Suppressor macrophage treated with lipopolysaccharide for 4 hours (primary cell): ENCODE measurements around the gene TMEM238L.
"Not testable (repeated sequence)": the region's sequence is repeated elsewhere in the genome, so short reads cannot be mapped to it uniquely, and the experiment has no call there.

Source experiments
- DNase-seq: peaks from one replicate; pipeline ENCODE4 v3.0.0-alpha.2; 2020

The TMEM238L gene, protein sequence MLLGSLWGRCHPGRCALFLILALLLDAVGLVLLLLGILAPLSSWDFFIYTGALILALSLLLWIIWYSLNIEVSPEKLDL

DNA sequence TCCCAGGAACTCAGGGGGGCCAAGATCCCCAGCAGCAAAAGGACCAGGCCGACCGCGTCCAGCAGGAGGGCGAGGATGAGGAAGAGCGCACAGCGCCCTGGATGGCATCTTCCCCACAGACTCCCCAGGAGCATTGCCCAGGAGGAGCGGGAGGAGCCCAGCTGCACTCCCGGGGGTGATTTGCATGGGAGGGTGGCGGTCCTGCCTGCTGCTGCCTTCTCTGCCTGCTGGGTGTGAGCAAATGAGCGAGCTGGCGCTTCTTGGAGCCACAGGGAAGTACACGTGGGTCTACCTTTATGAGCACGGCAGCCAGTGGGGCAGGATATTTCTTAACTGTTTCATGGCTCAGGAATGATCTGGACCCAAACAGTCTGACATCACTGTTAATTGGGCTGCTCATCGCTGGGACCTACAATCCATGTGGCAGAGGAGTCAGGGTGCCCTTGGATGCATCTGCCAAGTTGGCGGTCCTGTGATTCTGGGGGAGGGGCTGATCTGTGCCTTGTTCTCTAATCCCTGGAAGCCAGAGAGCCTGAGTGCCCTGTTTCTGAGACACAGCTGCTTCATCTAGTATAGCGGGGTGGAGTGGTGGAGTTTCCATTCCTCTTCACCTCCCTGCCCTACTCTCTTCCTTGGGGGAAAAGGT, at the start of gene TMEM238L:
Gene TMEM238L (minus strand): TSS at position 270 of the 646 bp plus-strand sequence. CDS start 136 bp downstream, at position 134.
- DNase-seq = no peak

DNA sequence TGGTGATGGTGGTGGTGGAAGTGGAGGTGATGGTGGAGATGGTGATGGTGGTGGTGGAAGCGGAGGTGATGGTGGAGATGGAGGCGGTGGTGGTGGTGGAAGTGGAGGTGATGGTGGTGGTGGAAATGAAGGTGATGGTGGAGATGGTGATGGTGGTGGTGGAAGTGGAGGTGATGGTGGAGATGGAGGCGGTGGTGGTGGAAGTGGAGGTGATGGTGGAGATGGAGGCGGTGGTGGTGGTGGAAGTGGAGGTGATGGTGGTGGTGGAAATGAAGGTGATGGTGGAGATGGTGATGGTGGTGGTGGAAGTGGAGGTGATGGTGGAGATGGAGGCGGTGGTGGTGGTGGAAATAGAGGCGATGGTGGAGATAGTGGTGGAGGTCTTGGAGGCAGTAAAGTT, 42.7 kb upstream of the TMEM238L start:
- DNase-seq = not testable (repeated sequence)

GRCh38 chr17:10845388-10845751, 41.5 kb upstream of the TMEM238L start:
- no peak for DNase-seq

DNA sequence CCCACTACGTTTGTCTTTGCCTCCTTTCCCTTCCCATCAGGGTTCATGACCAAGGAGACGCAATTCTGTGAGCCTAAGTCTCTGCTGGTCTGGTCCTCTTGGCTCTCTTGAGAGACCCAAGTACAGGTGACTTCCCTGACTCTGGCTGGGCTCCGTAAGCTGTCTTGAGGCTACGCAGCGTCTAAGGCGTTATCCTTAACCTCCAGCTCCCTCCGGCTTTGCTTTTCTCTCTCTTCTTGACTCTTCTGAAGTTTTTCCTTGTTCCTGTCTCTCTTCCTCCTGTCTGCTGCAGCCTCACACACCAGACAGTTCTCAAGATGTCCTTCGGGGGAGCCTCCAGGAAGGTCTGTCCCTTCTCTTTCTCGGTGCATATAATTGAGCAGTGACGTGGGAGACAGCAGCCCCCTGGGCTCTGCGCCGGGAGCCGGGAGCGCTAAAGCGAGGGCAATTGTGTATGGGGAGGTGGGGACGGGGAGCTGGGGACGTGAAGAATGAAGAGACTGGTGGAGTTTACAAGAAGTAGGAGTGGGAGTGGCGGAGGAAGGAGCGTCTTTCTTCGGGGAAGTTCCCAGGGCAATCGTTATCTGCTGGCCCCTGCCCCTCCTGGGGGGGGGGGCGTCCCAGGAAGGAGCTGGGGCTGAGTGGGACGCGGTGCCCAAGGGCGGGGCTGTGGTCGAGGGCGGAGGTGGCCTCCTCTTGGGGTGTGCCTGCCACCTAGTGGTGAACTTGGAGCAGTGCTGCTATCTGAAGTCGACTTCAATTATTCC, 40.9 kb upstream of the TMEM238L start:
- DNase-seq = peak; percentile 80

- DNase-seq = peak; percentile 2
Observed at GRCh38 chr17:10843811-10844210, 39.9 kb upstream of the TMEM238L start.

DNA sequence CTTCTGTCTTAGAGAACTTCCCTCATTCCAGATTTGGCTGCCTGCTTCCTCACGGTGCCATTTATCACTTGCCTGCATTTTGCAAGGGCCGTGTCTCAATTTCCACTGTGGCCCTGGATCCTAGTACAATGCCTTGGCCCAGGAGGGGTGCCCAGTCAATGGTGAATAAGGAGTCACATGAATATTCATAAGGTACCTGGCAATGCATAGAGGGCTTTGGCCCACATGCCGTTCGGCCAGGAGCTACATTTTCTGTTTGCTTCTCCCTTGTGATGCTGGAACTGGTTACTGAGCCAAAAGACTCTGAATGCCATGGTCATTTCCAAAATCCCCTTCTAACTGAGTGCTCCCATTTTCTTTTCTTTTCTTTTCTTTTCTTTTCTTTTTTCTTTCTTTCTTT, 38.8 kb upstream of the TMEM238L start:
- DNase-seq = no peak

GRCh38 chr17:10838682-10839081, 34.8 kb upstream of the TMEM238L start:
- DNase-seq = no peak

GRCh38 chr17:10837921-10838320, 34.0 kb upstream of the TMEM238L start, which contains the start of gene PIRT:
TSS of gene PIRT (minus strand) at chr17:10838087. CDS start at chr17:10825645, 12,442 bp downstream.
- DNase-seq = no peak

GRCh38 chr17:10836966-10837590, 33.2 kb upstream of the TMEM238L start:
- no peak for DNase-seq

DNA sequence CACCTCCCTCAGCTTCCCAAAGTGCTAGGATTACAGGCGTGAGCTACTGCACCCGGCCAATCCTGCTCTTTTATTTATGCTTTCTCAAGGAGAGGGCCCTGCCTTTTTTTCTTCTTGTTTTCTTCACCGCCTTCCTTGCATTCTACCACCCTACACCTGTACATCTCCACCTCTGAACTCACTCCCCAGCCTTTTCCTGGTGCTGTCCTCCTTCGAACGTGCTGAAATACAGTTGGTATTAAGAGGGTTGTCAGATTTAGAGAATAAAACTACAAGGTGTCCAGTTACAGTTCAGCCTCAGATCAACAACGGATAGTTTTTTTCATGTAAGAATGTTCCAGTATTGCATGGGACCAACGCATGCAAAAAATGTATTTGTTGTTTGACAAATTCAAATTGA, 32.2 kb upstream of the TMEM238L start:
- DNase-seq = no peak

DNA sequence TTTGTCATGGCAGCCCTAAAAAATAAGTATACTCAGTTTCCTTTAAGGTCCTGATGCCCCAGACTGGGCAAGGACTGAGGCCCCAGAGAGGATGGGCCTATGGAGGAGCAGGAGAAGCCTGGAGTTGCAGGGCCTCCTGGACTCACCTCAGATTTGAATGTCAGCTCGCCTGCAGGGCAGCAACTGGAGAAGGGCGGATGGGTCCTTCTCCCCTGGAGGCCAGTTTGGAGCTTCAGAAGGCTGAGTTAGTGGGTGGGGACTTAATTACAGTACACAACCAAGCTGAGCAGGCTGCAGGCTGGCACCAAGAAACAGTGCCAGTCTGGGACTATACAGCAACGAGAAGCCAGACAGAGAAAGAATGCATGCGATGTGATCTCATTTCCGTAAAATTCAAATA, 27.8 kb upstream of the TMEM238L start:
- no peak for DNase-seq

GRCh38 chr17:10827898-10828552, 24.1 kb upstream of the TMEM238L start:
- DNase-seq = no peak

GRCh38 chr17:10824874-10825273, 21.0 kb upstream of the TMEM238L start:
- no peak for DNase-seq

- DNase-seq = no peak
Observed at GRCh38 chr17:10821770-10822169, 17.9 kb upstream of the TMEM238L start.

DNA sequence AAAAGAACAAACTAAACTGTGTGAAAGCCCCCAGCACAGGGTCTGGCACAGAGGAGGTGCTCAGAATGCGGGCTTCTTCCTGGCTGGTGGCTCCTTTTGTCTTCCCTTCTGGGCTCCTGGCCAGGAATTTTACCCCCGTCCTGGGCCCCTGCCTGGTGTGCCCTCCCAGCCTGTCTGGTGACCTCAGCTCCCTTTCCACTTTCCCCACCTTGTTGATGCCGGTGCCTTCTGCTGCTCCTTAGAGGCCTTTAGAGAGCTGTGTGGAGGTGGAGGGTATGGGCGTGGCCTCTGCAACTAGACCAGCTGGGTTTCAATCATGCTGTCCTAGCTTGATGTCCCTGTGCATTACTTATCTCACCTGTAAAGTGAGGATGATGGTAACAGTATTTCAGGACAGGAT, 17.2 kb upstream of the TMEM238L start:
- DNase-seq = no peak

GRCh38 chr17:10815319-10815718, 11.4 kb upstream of the TMEM238L start:
- DNase-seq = no peak

GRCh38 chr17:10814075-10814474, 10.2 kb upstream of the TMEM238L start:
- no peak for DNase-seq

DNA sequence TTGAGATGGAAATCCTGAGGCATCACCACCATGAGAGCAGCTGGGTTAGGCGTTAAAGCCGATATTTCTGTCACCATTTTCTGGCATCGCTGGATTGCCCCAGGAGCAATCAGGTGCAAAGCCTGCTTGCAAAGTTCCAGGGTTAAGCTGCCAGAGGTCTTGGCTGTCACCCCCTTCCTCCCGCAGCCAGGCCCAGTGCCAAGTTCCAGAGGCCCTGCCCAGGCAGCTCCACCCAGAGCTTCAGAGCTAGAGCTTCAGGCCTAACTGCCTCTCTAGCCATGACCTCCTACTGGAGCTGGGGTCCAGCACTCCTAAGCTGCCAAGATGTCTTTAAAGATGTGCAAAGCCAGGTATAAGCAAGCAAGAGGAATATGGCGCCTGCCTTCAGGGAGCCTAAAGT, 8.8 kb upstream of the TMEM238L start:
- no peak for DNase-seq

- no peak for DNase-seq
Observed at GRCh38 chr17:10809605-10810004, 5.7 kb upstream of the TMEM238L start.

- peak; percentile 7 for DNase-seq
Observed at GRCh38 chr17:10807704-10808128, 3.8 kb upstream of the TMEM238L start.

DNA sequence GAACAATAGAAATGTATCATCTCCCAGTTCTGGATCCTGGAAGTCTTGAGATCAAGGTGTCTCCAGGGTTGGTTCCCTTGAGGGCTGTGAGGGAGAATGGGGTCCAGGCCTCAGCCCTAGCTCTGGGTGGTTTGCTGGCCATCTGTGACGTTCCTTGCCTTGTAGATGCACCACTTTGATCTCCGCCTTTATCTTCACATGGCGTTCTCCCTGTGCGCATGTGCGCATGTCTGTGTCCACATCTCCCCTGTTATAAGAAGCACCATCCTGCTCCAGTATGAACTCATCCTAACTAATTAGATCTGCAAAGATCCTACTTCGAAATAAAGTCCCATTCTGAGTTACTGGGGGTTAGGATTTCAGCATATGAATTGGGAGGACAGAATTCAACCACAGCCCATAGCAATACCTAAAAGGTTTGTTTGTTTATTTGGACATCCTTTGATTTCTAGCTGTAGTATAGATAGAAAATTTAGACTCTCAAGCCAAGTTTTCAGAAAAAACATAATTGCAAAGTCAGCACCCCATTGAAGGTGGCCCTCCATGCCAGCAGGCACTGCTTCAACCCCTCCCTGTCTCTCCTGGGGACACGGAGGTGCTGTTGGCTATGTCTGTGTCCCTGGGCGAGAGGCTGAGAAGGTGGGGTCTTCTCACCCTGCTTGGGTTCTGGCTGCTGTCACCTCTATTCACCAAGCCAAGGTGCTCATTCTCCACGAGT, 2.8 kb upstream of the TMEM238L start:
- DNase-seq = no peak

DNA sequence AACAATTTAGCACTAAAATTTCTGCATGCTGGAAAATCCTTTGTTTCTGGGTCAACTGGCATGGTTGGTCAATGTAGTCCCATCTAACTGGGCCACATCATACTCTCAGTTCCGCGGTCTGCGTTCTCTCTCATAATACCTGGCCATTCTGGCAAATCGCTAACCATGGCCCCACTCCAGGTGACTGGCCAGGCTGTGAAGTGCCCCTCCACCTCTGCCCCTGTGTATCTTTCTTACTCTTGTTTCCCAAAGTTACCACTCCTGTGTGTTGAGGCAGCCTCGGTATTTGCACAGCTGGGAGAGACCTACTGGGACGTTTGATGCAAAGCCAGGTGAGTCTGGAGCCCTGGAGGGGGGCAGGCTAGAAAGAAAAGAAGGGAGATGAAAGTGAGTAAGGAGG, 2.0 kb upstream of the TMEM238L start:
- DNase-seq = no peak

DNA sequence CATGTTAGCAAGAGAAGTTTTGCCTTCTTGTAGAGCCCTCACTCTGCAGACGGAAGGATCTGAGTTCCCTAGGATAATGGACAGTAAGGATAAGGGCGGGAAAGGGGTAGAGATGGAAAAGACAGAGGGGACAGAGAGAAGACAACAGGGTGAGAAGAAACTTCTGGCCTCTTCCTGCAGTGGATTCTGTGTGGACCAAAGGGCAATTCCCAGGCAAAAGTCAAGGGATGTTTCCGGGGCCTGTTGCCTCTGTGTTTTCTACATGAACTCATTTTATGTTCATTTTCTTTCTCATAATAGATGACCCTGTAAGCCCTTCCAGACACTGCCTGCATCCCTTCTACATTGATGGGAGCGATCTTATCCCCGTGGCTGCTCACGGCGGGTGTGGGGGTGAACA, 647 bp upstream of the TMEM238L start:
- DNase-seq = no peak
